ENCODE measurements around the gene CAPZA2.

The CAPZA2 gene

DNA sequence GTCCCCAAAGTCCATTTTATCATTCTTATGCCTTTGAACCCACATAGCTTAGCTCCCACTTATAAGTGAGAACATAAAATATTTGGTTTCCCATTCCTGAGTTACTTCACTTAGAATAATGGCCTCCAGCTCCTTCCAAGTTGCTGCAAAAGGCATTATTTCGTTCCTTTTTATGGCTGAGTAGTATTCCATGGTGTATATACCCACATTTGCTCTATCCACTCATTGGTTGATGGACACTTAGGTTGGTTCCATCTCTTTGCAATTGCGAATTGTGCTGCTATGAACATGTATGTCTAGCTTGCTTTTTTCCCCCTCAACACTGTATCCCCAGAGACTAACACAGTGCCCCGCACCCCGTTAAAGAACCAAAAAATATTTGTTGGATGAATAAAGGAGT is 670 bp upstream of the CAPZA2 start:
- DNase-seq (ENCODE audit: low read depth in 3 of 3, low spot score in 1 of 3) = no peak

DNA sequence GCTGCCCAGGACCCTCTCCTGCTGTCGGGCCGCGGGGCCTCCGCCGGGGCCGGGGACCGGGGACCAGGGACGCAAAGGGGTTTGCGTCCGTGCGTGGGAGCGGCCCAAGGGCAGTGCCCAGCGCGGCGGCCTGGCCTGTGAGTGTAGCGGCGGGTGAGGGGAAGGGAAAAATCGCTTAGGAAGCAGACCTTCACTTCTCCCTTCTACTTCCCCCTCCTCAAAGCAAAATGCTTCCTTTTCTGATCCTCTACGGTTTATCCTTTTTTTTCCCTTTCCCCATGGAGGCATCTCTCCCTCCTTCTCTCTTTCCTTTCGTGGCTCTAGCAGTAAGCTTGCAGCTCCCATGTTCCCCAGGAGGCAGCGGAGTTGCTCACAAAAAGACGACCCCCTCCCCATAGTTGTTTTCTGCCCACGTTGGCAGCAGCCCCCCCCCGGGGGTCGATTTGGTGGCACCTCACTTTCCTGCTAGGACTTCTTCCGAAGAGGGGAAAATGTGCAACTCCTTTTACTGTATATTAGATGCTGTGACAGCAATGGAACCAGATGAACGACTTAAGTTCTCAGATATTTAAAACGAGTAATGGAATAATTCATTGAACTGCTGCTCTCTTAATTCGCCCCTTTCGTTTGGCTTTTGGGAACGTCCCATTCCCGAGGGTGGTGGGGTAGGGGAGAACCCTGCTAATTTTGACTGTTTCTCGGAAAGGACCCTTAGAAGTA is 724 bp downstream of the CAPZA2 start:
- DNase-seq (ENCODE audit: low read depth in 3 of 3, low spot score in 1 of 3) = no peak

DNA sequence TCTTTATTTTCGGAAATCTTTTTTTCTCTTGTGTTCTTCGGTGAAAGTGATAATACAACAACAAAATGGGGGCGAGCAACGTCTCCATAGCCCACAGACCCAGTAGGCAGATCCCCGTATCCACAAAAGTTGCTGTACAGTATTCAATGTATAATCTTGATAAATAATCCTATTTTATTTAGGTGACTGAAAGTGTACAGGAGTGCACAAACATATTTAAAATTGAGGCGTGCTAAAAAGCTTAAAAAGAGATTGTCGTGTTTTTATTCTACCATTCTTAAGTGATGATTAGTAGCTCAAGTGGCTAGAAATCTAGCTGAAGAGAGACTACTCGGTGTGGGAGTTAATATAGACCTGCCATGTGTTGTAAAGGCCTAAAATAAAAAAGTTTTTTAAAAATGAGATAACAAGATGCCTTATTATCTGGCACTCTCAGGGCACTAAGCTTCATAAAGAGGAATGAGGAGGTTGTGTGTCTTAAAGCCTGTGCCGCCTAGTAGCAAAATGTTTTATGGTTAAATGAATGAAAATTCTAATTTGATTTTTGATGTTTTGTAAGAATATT is 1.6 kb downstream of the CAPZA2 start:
- no peak for DNase-seq (ENCODE audit: low read depth in 3 of 3, low spot score in 1 of 3)

DNA sequence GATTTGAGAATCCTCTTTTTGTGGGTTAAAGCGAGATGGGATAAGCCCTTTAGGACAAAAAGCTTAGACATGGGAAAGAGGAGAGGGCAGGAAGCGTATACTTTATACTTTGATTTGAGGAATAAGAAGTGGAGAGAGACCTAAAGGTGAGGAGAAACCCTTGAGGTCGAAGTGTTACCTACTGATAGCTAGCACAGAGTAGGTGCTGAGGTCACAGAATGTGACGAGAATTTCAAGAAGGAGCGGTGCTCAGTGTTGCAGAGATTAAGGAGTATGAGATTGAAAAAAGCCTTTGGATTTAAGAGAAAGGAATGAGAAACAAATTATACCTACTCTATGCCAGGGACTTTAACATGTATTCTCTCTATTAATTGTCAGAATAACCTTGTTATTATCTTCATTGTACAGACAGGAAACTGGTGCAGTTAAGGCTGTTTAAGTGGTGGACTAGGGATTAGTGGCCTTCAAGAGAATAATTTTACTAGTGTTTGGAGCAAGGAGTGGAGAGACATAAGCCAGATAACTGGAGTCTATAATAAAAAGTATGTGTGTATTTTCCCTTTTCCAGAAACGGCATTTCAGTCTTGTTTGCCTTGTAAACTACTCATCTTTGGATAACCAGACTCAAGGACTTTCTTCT is 8.8 kb downstream of the CAPZA2 start:
- DNase-seq (ENCODE audit: low read depth in 3 of 3, low spot score in 1 of 3) = no peak

- no peak for DNase-seq (ENCODE audit: low read depth in 3 of 3, low spot score in 1 of 3)
Observed at GRCh38 chr7:116872026-116872425, 9.6 kb downstream of the CAPZA2 start.

GRCh38 chr7:116873619-116874018 is 11.2 kb downstream of the CAPZA2 start:
- DNase-seq (ENCODE audit: low read depth in 3 of 3, low spot score in 1 of 3) = no peak

DNA sequence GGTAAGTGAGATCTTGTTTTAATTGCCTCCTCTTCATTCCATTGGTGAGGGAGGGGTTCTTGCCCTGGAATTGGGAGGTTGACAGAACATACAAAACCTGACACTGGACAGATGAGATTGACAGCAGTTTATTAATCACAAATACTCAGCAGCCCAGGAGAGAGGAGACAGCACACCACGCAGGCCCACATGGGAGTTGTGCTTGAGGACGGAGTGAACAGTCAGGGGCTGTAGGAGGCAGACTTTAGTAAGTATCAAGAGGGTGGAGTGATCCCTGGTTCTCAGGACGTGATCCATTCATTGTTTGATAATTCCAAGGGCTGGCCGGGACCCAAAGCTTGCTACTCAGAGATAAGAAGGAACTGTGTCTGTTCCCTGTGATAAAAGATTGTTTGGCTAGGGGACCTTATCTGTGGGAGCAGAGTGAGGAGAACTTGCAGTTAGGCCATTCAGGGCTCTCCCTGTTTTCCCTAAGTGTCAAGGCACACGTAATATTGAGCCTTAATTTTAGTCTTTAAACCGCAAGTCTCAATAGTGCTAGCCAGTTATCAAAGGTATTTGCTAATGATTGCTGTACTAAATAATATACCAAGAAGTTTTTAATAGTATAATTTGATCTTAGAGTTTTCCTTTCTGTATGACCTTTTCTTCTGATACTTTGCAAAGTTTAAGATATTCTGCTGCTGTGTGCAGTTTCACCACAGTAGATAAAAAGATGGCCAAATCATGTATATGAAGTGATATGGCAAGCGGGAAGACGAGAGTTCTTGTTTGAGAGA is 14.5 kb downstream of the CAPZA2 start:
- DNase-seq (ENCODE audit: low read depth in 3 of 3, low spot score in 1 of 3) = no peak

DNA sequence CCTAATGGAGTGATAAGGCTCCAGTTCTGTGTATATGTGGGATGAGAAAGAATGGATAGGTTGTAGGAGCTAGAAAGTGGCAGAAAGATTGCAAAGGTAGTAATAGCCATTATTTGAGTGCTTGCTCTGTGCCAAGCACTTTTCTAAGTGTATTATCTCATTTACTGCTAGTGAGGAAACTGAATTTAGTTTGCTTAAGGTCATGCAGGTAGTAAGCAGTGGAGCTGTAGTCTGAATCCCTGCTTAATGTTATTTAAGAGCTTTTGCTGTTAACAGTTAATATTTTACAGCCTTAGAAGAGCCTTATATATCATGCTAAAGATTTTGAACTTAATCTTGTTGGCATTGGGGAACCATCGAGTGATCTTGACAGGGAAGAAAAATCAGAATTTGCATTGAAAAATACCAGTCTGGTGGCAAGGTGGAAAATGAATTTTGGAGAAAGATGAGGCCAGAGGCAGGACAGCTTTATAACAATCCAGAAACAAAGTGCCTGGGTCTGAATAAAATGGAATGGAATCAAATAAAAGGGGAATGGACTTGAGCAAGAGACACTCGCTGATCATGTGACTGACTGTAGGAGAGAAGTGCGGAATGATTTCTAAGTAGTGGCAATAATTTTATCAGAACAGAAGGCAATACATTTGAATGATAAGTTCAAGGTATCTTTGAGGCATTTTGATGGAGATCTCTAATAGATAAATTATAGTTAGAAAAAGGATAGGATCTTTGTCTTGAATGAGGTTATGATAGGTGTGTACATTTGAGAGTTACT is 15.2 kb downstream of the CAPZA2 start:
- DNase-seq (ENCODE audit: low read depth in 3 of 3, low spot score in 1 of 3) = no peak

DNA sequence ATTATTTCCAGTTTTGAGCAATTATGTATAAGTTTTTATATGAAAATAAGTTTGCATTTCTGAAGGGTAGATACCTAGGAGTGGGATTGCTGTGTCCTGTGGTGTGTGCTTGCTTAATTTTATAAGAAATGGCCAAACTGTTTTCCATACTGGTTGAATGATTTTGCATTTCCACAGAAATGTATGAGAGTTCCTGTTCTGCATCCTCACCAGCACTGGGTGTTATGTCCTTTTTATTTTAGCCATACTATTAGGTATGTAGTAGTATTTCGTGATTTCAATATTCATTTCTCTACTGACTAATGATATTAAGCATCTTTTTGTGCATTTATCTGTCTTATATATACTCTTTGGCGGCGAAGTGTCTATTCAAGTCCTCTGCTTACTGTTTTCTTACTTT is 22.3 kb downstream of the CAPZA2 start:
- DNase-seq (ENCODE audit: low read depth in 3 of 3, low spot score in 1 of 3) = no peak

DNA sequence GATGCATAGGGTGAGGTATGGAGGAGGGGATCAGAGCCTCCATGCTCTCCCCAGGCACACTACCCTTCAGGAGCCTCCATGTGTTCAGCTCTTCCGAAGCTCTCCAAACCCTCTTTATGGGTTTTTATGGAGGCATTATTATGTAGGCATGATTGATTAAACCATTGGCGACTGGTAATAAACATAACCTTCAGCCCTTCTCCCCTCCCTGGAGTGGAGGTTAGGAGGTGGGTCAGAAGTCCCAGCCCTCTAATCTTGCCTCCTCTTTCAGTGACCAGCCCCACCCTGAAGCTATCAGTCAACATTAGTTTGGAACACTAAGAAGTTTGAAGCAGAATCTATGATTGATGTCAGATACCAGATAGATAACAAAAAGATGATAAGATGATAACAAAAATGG is 23.3 kb downstream of the CAPZA2 start:
- no peak for DNase-seq (ENCODE audit: low read depth in 3 of 3, low spot score in 1 of 3)

DNA sequence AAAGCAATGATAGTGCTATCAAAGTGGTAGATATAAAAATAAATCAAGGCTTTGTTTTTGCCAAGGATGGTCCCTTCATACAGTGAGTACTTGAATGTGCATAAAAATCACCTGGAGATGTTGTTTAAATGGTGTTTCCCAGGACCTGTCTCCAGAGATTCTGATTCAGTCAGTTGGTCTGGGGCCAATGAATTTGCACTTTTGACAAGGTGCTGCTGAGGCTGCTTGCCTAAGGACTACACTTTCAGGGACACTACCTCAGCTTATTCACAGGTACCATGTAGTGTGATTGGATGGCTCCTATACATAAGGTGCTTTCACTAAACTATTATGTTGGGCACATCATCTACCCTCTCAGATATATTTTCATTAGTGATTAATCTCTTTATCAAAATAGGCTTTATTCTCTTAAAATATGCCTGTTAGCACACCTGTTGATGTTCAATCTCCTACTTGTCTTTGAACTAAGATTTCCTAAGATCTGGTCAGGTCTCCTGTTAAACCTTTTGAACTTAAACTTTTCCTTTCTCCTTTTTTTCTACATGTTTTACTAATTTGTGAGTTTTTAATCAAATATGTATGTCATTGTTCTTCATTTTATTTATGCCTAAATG is 24.3 kb downstream of the CAPZA2 start:
- DNase-seq (ENCODE audit: low read depth in 3 of 3, low spot score in 1 of 3) = no peak

- DNase-seq (ENCODE audit: low read depth in 3 of 3, low spot score in 1 of 3) = no peak
Observed at GRCh38 chr7:116888895-116889294, 26.5 kb downstream of the CAPZA2 start.

DNA sequence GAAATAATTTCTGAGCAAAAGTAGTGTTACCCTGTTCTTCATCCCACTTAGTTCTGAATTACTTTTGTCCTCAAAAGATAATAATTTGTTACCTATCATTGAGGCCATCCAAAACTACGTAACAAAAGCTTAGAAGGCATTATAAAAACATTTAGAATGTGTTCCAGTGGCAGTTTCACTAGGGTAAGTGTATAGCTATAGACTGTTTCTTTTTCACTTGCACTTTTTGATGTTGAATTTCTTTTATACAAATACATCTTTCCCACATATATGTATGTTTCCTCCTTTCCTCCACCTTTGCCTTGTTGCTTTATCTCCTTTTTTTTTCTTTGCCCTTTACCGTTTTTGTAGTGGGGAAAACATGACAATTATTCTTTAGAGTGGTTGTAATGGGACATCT is 33.5 kb downstream of the CAPZA2 start:
- no peak for DNase-seq (ENCODE audit: low read depth in 3 of 3, low spot score in 1 of 3)

DNA sequence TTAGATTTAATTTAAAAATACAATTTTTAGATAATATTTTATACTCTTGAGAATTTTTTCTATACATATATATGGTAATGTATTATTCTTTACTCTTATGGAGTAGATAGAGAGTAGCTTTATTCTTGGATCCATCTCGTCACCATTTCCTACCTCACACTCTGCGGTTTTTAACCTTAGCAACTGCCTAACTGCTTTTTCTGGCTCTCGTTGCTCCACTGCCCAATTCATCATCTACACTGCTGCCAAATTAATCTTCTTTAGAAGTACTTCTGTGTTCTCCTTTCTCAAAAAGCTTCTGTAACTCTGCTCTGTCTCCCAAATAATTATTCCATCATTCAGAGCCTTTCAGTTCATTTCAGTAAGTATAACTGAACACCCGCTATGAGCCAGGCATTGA is 35.3 kb downstream of the CAPZA2 start:
- DNase-seq (ENCODE audit: low read depth in 3 of 3, low spot score in 1 of 3) = no peak

DNA sequence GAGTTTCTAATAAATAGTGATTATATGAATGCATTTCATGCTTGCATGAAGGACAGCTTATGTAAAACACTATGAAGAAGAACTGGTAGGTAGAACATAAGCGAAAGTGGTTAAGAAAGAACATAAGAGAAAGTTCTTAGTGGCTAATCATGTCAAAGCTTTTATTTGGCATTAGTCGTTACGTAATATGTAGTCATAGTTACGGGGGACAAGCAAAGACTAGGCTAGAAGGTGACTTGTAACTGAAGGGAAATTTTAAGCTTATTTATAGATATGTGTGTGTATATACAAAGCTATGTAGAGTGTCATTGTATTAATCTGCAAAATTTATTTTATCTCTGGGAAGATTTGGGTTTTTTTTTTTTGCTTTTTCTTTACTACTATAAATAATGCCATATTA is 36.9 kb downstream of the CAPZA2 start:
- no peak for DNase-seq (ENCODE audit: low read depth in 3 of 3, low spot score in 1 of 3)

DNA sequence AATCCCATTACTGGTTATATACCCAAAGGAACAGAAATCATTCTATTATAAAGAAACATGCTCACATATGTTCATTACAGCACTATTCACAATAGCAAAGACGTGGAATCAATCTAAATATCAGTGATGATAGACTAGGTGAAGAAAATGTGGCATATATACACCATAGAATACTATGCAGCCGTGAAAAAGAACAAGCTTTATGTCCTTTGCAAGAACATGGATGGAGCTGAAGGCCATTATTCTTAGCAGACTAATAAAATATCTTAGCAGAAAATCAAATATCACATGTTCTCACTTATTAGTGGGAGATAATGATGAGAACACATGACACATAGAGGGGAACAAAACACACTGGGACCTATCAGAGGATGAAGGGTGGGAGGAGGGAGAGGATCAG is 38.8 kb downstream of the CAPZA2 start:
- DNase-seq (ENCODE audit: low read depth in 3 of 3, low spot score in 1 of 3) = no peak

GRCh38 chr7:116902867-116903266 is 40.5 kb downstream of the CAPZA2 start:
- no peak for DNase-seq (ENCODE audit: low read depth in 3 of 3, low spot score in 1 of 3)

DNA sequence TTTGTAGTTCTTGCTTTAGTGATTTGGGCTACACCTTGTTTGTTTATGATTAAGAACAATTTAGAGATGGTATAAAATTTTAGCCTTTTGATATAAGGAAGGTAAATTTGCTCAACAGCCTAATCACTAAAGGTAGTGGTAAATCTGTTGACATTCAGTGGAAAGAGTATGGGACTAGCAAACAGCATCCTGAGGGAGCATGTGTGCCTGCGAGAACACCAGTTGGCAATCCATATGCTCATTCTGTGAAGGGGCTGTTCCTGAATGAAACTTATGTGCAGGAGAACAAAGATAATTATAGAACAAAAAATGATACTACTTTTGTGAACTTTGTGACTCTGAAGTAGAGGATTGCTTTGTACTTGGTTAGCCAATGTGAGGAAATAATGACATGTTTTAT is 44.0 kb downstream of the CAPZA2 start:
- DNase-seq (ENCODE audit: low read depth in 3 of 3, low spot score in 1 of 3) = no peak

DNA sequence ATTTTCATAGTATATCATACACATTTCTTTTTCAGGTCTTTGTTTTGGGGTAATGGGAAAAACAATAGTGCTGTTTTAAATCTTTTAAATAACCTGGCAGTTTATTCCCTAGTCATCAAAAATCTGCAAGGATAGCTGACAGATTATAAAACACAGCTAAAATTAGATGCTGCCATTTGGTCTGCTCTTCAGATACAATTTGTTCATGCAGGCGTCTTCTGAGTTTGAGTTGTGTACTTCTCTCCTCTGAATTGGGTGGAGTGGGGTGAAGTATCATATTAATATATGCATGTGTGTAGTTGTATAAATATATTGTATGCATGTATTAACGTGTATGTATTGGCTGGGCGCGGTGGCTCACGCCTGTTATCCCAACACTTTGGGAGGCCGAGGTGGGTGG is 48.0 kb downstream of the CAPZA2 start:
- DNase-seq (ENCODE audit: low read depth in 3 of 3, low spot score in 1 of 3) = no peak

GRCh38 chr7:116911801-116912200 is 49.4 kb downstream of the CAPZA2 start:
- no peak for DNase-seq (ENCODE audit: low read depth in 3 of 3, low spot score in 1 of 3)
